HEK293T (cell line): ENCODE results near the gene VIPR2.

Experiments
- CTCF ChIA-PET: fragments of 350-600 bp; formaldehyde crosslinking; extraction: SDS; loops from one replicate; lab custom pipeline; 2021; ENCODE audit warnings: antibody characterized with exemption, inconsistent platforms; lab: Yijun Ruan, JAX
- POLR2A ChIA-PET: fragments of 350-600 bp; formaldehyde crosslinking; extraction: SDS; loops from one replicate; lab custom pipeline; 2020; ENCODE audit warnings: antibody characterized with exemption, inconsistent platforms; lab: Yijun Ruan, JAX
- DNase-seq: peaks from one replicate; pipeline ENCODE4 v3.0.0; 2012; ENCODE audit warnings: mixed read lengths; ENCODE audit errors: extremely low spot score
- ARNT ChIP-seq: fragments of 450-650 bp; IDR thresholded peaks from 2 replicates; pipeline ENCODE4 v1.6.1; 2017; ENCODE audit warnings: mild to moderate bottlenecking
- BHLHE40 ChIP-seq: fragments of 450-650 bp; IDR thresholded peaks from 2 replicates; pipeline ENCODE4 v1.6.1; 2016; ENCODE audit warnings: mild to moderate bottlenecking, moderate library complexity, borderline replicate concordance
- CTBP1 ChIP-seq: fragments of 450-650 bp; IDR thresholded peaks from 2 replicates; pipeline ENCODE4 v1.6.1; 2016; ENCODE audit warnings: borderline replicate concordance
- ELF4 ChIP-seq: fragments of 450-650 bp; IDR thresholded peaks from 2 replicates; pipeline ENCODE4 v1.6.1; 2017; ENCODE audit warnings: antibody characterized with exemption
- FOXA1 ChIP-seq: fragments of 450-650 bp; IDR thresholded peaks from 2 replicates; pipeline ENCODE4 v1.6.1; 2016; ENCODE audit warnings: mild to moderate bottlenecking
- FOXK2 ChIP-seq: fragments of 450-650 bp; IDR thresholded peaks from 2 replicates; pipeline ENCODE4 v1.6.1; 2016; ENCODE audit warnings: mild to moderate bottlenecking
- FOXM1 ChIP-seq: fragments of 450-650 bp; IDR thresholded peaks from 2 replicates; pipeline ENCODE4 v1.6.1; 2017; ENCODE audit warnings: mild to moderate bottlenecking, borderline replicate concordance
- HDGF ChIP-seq: fragments of 450-650 bp; IDR thresholded peaks from 2 replicates; pipeline ENCODE4 v1.6.1; 2017; ENCODE audit warnings: antibody characterized with exemption, borderline replicate concordance
- L3MBTL2 ChIP-seq: fragments of 450-650 bp; conservative IDR thresholded peaks from 2 replicates; pipeline ENCODE4 v1.6.1; 2016; ENCODE audit warnings: mild to moderate bottlenecking
- LEF1 ChIP-seq: fragments of 450-650 bp; IDR thresholded peaks from 2 replicates; pipeline ENCODE4 v1.6.1; 2017; ENCODE audit warnings: mild to moderate bottlenecking, borderline replicate concordance
- NFRKB ChIP-seq: fragments of 450-650 bp; IDR thresholded peaks from 2 replicates; pipeline ENCODE4 v1.6.1; 2016; ENCODE audit warnings: mild to moderate bottlenecking, moderate library complexity
- PKNOX1 ChIP-seq: fragments of 450-650 bp; IDR thresholded peaks from 2 replicates; pipeline ENCODE4 v1.6.1; 2016
- SP1 ChIP-seq: fragments of 450-650 bp; IDR thresholded peaks from 2 replicates; pipeline ENCODE4 v1.6.1; 2017
- SUZ12 ChIP-seq: fragments of 450-650 bp; IDR thresholded peaks from 2 replicates; pipeline ENCODE4 v1.6.1; 2016; ENCODE audit warnings: mild to moderate bottlenecking
- TARDBP ChIP-seq: fragments of 450-650 bp; IDR thresholded peaks from 2 replicates; pipeline ENCODE4 v1.6.1; 2016
- ZNF384 ChIP-seq: fragments of 450-650 bp; IDR thresholded peaks from 2 replicates; pipeline ENCODE4 v1.6.1; 2016

VIPR2 gene

DNA sequence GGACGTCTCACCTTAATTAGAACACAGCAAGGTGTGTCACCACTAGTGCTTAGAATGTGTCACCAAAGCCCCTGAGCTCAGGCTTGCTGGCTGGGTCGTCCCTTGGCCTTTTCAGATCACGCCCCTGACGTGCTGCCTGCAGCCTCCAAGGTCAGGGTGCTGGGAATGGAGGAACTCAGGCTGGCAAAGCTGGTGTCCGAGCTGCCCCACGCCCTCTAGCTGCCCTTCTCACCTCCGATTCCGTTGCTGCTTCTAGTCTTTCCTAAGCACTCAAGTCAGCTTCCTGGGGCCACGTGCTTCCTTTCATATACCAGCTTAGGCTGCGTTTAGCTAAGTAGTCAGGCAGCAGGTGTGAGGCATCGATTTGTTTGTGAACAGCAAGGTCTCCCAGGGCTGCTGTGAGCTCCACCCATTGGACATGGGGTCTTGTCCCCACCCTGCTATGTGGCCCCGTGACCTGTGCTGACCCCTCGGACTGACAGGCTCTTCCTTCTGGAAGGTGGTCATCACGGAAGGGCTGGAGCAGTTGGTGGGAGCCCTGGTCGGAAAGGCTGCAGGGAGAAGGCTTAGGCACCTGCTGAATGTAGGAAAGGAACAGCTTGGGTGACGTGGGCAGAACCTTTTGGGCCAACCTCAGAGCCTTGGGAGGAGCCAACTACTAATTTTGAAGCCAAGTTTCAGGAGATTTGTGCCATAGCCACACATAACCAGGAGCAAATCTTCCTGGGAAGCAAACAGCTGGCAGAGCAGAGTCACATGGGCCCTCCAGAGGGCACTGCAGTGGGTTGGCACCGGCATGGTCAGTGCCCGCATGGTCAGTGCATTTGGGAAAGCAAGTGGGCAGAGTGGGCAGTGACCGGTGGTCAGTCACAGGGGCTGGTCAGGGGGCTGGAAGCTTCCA lies 28.8 kb downstream of the VIPR2 start:
- ChIA-PET POLR2A (interaction anchor here (1.7 kb wide), 1 partner anchor 411 kb away, joined by 4 read pairs; the partner anchor contains the start of gene NCAPG2), CTCF (no interaction called here)
- TF ChIP-seq SUZ12 (no peak), HDGF (no peak), TARDBP (no peak), FOXA1 (no peak), ZNF384 (no peak), ARNT (no peak)
- no peak for DNase-seq

DNA sequence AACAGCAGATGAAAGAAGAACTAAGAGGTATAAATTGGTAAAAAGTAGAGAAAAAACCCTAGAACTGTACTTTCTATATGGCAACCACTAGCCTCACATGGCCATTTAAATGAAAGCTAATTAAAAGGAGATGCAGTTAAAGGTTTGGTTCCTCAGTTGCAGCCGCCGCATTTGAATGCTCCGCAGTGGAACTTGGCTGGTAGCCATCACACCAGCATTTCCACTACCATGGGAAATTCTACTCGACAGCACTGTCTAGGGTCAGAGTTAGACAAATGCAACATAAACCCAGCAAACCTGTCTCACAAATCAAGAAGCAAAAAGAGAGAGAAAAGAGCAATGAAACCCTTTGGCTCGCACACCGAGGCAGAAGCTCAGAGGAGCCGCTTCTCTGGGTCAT lies 29.7 kb downstream of the VIPR2 start:
- TF ChIP-seq SP1 (no peak), FOXK2 (no peak), FOXA1 (no peak), ARNT (no peak), FOXM1 (no peak), ZNF384 (no peak), TARDBP (no peak), ELF4 (no peak), SUZ12 (no peak), HDGF (no peak), L3MBTL2 (no peak), NFRKB (no peak), CTBP1 (no peak), BHLHE40 (no peak), PKNOX1 (no peak), LEF1 (no peak)
- POLR2A ChIA-PET: interaction anchor here (1.7 kb wide), 1 partner anchor 410 kb away, joined by 4 read pairs; the partner anchor contains the start of gene NCAPG2
- CTCF ChIA-PET: no interaction called here
- no peak for DNase-seq

DNA sequence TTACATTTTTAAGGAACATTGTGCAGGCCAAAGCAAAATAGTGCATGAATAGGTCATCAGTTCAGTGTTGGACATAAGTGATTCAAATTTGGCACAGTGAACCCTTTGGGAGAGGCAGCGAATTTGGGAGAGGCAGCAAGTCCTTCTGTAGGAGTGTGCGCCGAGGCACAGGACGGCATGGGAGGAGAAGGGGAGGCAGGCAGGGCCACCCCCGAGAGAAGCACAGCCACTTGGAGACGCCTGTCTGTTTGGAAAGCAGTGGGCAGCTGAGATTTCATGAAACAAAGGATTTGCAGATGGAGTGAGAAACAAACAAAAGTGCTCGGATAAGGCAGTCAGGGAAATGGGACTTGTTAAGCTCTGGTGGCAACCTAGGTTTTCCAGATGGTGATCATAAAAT lies 30.6 kb downstream of the VIPR2 start:
- ChIA-PET POLR2A (no interaction called here), CTCF (no interaction called here)
- DNase-seq: no peak

DNA sequence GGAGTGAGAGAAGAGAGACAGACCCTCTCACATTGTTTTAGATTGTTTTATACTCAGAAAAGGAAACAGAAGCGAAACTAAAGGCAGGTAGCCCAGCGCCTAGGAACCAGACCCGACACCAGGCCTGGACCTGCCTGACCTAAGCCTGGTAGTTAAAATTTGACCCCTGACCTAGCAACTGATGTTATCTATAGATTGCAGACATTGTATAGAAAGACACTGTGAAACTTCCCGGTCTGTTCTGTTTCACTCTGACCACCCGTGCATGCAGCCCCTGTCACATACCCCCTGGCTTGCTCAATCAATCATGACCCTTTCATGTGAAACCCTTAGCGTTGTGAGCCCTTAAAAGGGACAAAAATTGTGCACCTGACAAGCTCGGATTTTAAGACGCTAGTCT lies 31.6 kb downstream of the VIPR2 start:
- DNase-seq: no peak
- ChIA-PET CTCF (interaction anchor here (0.6 kb wide), 1 partner anchor 136 kb away, joined by 3 read pairs; no protein-coding TSS in a partner anchor), POLR2A (no interaction called here)
- TF ChIP-seq FOXM1 (no peak), BHLHE40 (no peak)

More for the DNA sequence above, 30.6 kb downstream of the VIPR2 start:
- TF ChIP-seq FOXM1: no peak
- TF ChIP-seq L3MBTL2: no peak
- no peak for TF ChIP-seq PKNOX1
- TF ChIP-seq ARNT: no peak
- TF ChIP-seq CTBP1: no peak
- TF ChIP-seq SUZ12: no peak
- TF ChIP-seq ZNF384: no peak
- no peak for TF ChIP-seq HDGF
- no peak for TF ChIP-seq TARDBP
- TF ChIP-seq LEF1: no peak
- TF ChIP-seq SP1: no peak
- TF ChIP-seq ELF4: no peak
- no peak for TF ChIP-seq BHLHE40
- no peak for TF ChIP-seq NFRKB

- CTCF ChIA-PET: interaction anchor here (0.6 kb wide), 1 partner anchor 135 kb away, joined by 3 read pairs; no protein-coding TSS in a partner anchor
- no peak for DNase-seq
- POLR2A ChIA-PET: no interaction called here
- TF ChIP-seq FOXK2: no peak
- no peak for TF ChIP-seq SUZ12
- TF ChIP-seq HDGF: no peak
- TF ChIP-seq ELF4: no peak
- TF ChIP-seq CTBP1: no peak
- no peak for TF ChIP-seq PKNOX1
- TF ChIP-seq ARNT: no peak
Observed at GRCh38 chr7:159112136-159113011, 32.3 kb downstream of the VIPR2 start.

- CTCF ChIA-PET: no interaction called here
- DNase-seq: no peak
- no peak for TF ChIP-seq BHLHE40
- TF ChIP-seq SUZ12: no peak
- no peak for TF ChIP-seq L3MBTL2
- no peak for TF ChIP-seq NFRKB
- TF ChIP-seq FOXA1: no peak
- no peak for TF ChIP-seq FOXM1
- TF ChIP-seq SP1: no peak
- no peak for TF ChIP-seq CTBP1
Observed at GRCh38 chr7:159109653-159110035, 35.0 kb downstream of the VIPR2 start.

More at GRCh38 chr7:159109653-159110035, 35.0 kb downstream of the VIPR2 start:
- POLR2A ChIA-PET: no interaction called here
